Erythroblast (primary cell): ENCODE measurements around the gene LDLR.
A peak's percentile ranks its signal among the peaks of the same experiment; 100 is the strongest.
"Not testable (repeated sequence)": the region's sequence is repeated elsewhere in the genome, so short reads cannot be mapped to it uniquely, and the experiment has no call there.

ENCODE experiments used
- DNase-seq, 2 experiments: peaks; one replicate each; lab custom pipeline; 2025; lab: John Stamatoyannopoulos, UW
- GATA1 ChIP-seq: IDR thresholded peaks from 2 replicates; pipeline ENCODE4 v1.6.1; 2011; ENCODE audit warnings: low read depth, mild to moderate bottlenecking, control low read depth, low read length, moderate library complexity
- POLR2A ChIP-seq: IDR thresholded peaks from 2 replicates; pipeline ENCODE4 v1.6.1; 2011; ENCODE audit warnings: mild to moderate bottlenecking, low read length

Gene LDLR

GRCh38 chr19:11102944-11103343, 13.7 kb downstream of the LDLR start:
- TF ChIP-seq POLR2A (no peak), GATA1 (no peak)
- DNase-seq, result no peak

DNA sequence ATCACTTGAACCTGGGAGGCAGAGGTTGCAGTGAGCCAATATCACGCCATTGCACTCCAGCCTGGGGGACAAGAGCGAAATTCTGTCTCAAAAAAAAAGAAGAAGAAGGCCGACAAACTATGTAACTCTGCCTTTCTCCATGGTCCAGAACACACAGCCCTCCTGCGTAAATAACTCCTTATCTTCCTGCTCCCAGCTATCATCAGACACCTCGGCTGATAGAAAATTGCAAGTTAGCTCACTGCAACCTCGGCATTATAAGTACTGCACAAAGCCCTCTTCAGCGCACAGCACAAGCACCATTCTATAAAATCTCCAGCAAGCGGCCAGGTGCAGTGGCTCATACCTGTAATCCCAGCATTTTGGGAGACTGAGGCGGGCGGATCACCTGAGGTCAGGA, 14.4 kb downstream of the LDLR start:
- not testable (repeated sequence) for DNase-seq

DNA sequence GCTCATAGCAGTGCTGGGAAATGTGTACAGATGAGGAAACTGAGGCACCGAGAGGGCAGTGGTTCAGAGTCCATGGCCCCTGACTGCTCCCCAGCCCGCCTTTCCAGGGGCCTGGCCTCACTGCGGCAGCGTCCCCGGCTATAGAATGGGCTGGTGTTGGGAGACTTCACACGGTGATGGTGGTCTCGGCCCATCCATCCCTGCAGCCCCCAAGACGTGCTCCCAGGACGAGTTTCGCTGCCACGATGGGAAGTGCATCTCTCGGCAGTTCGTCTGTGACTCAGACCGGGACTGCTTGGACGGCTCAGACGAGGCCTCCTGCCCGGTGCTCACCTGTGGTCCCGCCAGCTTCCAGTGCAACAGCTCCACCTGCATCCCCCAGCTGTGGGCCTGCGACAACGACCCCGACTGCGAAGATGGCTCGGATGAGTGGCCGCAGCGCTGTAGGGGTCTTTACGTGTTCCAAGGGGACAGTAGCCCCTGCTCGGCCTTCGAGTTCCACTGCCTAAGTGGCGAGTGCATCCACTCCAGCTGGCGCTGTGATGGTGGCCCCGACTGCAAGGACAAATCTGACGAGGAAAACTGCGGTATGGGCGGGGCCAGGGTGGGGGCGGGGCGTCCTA, 15.9 kb downstream of the LDLR start:
- DNase-seq, result no peak
- TF ChIP-seq POLR2A (peak; percentile 54), GATA1 (no peak)

GRCh38 chr19:11106477-11106876, 17.2 kb downstream of the LDLR start:
- DNase-seq, result no peak
- TF ChIP-seq GATA1 (no peak), POLR2A (no peak)

DNA sequence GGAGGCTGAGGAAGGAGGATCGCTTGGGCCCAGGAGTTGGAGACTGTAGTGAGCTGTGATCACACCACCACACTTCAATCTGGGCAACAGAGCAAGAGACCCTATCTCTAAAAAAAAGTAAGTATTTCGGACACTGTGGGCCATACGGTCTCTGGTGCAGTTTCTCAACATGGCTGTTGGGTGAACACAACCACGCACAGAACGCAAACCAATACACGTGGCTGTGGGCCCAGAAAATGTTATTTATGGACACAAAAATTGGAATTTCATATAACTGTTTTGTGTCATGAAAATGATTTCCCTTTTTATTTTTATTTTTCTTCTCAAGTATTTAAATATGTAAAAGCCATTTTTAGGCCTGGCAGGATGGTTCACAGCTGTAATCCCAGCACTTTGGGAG, 19.5 kb downstream of the LDLR start:
- DNase-seq, result no peak
- TF ChIP-seq POLR2A (no peak), GATA1 (no peak)

DNA sequence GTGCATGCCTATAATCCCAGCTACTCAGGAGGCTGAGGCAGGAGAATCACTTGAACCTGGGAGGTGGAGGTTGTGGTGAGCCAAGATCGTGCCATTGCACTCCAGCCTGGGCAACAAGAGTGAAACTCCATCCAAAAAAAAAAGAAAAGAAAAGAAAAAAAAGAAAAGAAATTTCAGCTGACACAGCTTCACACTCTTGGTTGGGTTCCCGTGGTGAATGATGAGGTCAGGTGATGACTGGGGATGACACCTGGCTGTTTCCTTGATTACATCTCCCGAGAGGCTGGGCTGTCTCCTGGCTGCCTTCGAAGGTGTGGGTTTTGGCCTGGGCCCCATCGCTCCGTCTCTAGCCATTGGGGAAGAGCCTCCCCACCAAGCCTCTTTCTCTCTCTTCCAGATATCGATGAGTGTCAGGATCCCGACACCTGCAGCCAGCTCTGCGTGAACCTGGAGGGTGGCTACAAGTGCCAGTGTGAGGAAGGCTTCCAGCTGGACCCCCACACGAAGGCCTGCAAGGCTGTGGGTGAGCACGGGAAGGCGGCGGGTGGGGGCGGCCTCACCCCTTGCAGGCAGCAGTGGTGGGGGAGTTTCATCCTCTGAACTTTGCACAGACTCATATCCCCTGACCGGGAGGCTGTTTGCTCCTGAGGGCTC, 22.0 kb downstream of the LDLR start:
- DNase-seq, result no peak
- TF ChIP-seq GATA1 (no peak), POLR2A (no peak)

DNA sequence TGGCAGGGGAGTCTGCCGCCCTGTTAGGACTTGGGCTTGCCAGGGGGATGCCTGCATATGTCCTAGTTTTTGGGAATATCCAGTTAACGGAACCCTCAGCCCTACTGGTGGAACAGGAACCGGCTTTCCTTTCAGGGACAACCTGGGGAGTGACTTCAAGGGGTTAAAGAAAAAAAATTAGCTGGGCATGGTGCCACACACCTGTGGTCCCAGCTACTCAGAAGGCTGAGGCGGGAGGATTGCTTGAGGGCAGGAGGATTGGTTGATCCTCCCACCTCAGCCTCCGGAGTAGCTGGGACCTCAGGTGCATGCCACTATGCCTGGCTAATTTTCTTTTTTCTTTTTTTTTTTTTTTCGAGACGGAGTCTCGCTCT, 22.5 kb downstream of the LDLR start:
- TF ChIP-seq POLR2A (no peak), GATA1 (no peak)
- DNase-seq, result no peak

DNA sequence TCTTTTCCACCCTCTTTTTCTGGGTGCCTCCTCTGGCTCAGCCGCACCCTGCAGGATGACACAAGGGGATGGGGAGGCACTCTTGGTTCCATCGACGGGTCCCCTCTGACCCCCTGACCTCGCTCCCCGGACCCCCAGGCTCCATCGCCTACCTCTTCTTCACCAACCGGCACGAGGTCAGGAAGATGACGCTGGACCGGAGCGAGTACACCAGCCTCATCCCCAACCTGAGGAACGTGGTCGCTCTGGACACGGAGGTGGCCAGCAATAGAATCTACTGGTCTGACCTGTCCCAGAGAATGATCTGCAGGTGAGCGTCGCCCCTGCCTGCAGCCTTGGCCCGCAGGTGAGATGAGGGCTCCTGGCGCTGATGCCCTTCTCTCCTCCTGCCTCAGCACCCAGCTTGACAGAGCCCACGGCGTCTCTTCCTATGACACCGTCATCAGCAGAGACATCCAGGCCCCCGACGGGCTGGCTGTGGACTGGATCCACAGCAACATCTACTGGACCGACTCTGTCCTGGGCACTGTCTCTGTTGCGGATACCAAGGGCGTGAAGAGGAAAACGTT, 24.0 kb downstream of the LDLR start:
- TF ChIP-seq POLR2A (no peak), GATA1 (no peak)
- no peak for DNase-seq

- DNase-seq, result no peak
- TF ChIP-seq GATA1 (no peak), POLR2A (no peak)
Observed at GRCh38 chr19:11115042-11115441, 25.8 kb downstream of the LDLR start.

DNA sequence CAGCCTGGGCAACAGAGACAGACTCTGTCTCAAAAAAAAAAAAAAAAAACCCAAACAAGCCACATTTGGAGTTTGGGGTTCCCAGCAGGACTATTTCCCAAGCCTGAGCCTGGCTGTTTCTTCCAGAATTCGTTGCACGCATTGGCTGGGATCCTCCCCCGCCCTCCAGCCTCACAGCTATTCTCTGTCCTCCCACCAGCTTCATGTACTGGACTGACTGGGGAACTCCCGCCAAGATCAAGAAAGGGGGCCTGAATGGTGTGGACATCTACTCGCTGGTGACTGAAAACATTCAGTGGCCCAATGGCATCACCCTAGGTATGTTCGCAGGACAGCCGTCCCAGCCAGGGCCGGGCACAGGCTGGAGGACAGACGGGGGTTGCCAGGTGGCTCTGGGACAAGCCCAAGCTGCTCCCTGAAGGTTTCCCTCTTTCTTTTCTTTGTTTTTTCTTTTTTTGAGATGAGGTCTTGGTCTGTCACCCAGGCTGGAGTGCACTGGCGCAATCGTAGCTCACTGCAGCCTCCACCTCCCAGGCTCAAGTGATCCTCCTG, 26.7 kb downstream of the LDLR start:
- DNase-seq, result no peak
- no peak for TF ChIP-seq POLR2A
- no peak for TF ChIP-seq GATA1

- no peak for DNase-seq
- no peak for TF ChIP-seq POLR2A
- TF ChIP-seq GATA1, result no peak
Observed at GRCh38 chr19:11116507-11116906, 27.2 kb downstream of the LDLR start.

DNA sequence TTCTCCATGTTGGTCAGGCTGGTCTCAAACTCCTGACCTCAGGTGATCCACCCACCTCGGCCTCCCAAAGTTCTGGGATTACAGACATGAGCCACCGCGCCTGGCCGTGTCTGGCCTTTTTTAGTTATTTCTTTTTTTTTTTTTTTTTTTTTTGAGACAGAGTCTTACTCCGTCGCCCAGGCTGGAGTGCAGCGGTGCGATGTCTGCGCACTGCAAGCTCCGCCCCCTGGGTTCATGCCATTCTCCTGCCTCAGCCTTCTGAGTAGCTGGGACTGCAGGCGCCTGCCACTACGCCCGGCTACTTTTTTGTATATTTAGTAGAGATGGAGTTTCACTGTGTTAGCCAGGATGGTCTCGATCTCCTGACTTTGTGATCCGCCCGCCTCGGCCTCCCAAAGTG, 32.7 kb downstream of the LDLR start:
- not testable (repeated sequence) for DNase-seq

GRCh38 chr19:11123114-11123513, 33.9 kb downstream of the LDLR start:
- DNase-seq, result no peak
- TF ChIP-seq POLR2A, result no peak
- TF ChIP-seq GATA1, result no peak

DNA sequence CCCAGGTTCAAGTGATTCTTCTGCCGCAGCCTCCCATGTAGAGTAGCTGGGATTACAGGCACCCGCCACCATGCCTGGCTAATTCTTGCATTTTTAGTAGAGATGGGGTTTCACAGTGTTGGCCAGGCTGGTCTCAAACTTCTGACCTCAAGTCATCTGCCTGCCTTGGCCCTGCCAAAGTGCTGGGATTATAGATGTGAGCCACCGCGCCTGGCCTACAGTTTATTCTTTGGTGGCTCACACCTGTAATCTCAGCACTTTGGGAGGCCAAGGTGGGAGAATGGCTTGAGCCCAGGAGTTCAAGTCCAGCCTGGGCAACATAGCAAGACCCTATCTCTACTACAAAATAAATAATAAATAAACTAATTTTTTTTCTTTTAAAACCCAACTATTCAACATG, 34.9 kb downstream of the LDLR start:
- not testable (repeated sequence) for DNase-seq
